8988T (cell line): ENCODE measurements around the gene PSMD4.
"Not testable (repeated sequence)": the region's sequence is repeated elsewhere in the genome, so short reads cannot be mapped to it uniquely, and the experiment has no call there.

Experiments used
- DNase-seq: peaks from one replicate; pipeline ENCODE4 v3.0.0; 2011

Gene PSMD4

GRCh38 chr1:151254217-151255213 lies at the start of gene PSMD4:
Gene PSMD4 (plus strand): TSS chr1:151254734. CDS start chr1:151254783, 49 bp downstream.
- DNase-seq: peak; percentile 91

GRCh38 chr1:151205381-151205965 lies 49.1 kb upstream of the PSMD4 start:
- not testable (repeated sequence) for DNase-seq

GRCh38 chr1:151210830-151211229 lies 43.7 kb upstream of the PSMD4 start:
- DNase-seq: no peak

GRCh38 chr1:151211972-151212705 lies 42.4 kb upstream of the PSMD4 start:
- DNase-seq: no peak

- DNase-seq: no peak
Measured at GRCh38 chr1:151213560-151213959, 41.0 kb upstream of the PSMD4 start.

GRCh38 chr1:151221616-151222015 lies 32.9 kb upstream of the PSMD4 start:
- DNase-seq: no peak

GRCh38 chr1:151222130-151222529 lies 32.4 kb upstream of the PSMD4 start:
- no peak for DNase-seq

- no peak for DNase-seq
Measured at GRCh38 chr1:151235235-151235634, 19.3 kb upstream of the PSMD4 start.

GRCh38 chr1:151237678-151238466 lies 16.7 kb upstream of the PSMD4 start:
- no peak for DNase-seq

- DNase-seq: no peak
Measured at GRCh38 chr1:151238467-151238739, 16.1 kb upstream of the PSMD4 start.

- no peak for DNase-seq
Measured at GRCh38 chr1:151242442-151242841, 12.1 kb upstream of the PSMD4 start.

- DNase-seq: no peak
Measured at GRCh38 chr1:151243683-151244216, 10.8 kb upstream of the PSMD4 start.

GRCh38 chr1:151246786-151247185 lies 7.7 kb upstream of the PSMD4 start:
- DNase-seq: no peak

GRCh38 chr1:151251656-151252470 lies 2.7 kb upstream of the PSMD4 start:
- DNase-seq: peak; percentile 61

GRCh38 chr1:151255381-151255780 lies 847 bp downstream of the PSMD4 start:
- no peak for DNase-seq

- DNase-seq: no peak
Measured at GRCh38 chr1:151259351-151259750, 4.8 kb downstream of the PSMD4 start.

GRCh38 chr1:151265446-151266236 lies 11.1 kb downstream of the PSMD4 start:
- no peak for DNase-seq

- no peak for DNase-seq
Measured at GRCh38 chr1:151266315-151266714, 11.8 kb downstream of the PSMD4 start.

GRCh38 chr1:151266821-151267220 lies 12.3 kb downstream of the PSMD4 start:
- DNase-seq: no peak

- no peak for DNase-seq
Measured at GRCh38 chr1:151267760-151268159, 13.2 kb downstream of the PSMD4 start.
